Activated CD8-positive, alpha-beta memory T cell treated with anti-CD3 and anti-CD28 coated beads for 1 hour (primary cell): ENCODE data around the gene CH25H.
A peak's percentile ranks its signal among the peaks of the same experiment; 100 is the strongest.

ENCODE experiments used
- DNase-seq, 2 donors: peaks; one replicate each; pipeline ENCODE4 v3.0.0-alpha.2; 2020; ENCODE audit warnings: low read depth in 1 of 2; ENCODE audit errors: extremely low read depth in 1 of 2

CH25H gene

DNA sequence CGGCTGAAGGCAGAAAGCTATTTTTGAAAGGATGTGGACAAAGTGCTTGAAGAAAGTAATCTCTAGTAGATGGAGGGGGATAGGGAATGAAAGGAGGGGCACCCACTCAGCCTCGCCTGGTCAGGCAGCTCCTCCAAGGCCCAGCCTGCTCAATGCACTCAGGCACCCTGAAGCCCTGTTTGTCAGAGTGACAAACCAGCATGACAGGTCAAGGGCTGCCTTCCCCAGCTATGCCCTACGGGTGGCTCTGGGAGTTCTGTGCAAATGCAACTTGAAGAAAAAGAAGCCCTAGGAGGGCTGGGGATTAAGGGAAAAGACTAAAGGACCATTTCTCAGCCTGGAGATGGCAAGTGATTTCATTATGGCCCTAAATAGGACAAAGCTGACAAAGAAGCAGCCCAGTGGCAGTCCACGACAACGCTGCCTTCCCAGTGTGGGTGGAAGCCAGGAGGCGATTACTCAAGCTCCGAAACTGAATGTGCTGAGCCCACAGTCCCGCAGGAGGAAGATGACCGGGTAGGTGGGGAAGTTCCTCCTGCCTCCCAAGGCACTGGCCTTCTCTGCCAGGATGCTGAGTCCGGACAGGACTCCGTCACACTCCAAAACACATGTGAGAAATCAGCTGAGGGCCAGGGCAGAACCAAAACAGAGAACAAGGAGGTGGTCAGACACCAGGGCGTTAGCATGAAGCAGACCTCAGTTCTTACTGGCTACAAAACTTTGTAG is 28.1 kb upstream of the CH25H start:
- no peak for DNase-seq

DNA sequence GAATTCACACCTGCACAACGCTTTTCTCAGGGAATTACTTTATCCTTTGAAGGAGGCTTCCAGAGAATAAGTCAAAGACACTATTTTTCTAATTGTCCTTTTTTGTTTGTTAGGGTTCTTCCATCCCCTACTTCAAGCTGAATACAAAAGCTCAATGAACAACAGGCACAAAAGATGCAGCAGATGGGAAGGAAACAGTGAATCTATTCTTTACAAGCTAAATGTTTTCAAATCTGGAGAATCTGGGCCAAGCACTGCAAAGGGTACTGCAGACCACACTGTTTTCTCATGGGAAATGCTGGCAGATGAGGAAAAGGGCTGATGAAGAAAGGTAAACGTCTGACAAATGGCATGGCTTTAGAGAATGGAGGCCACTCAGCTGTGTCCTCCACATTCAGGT is 25.9 kb upstream of the CH25H start:
- DNase-seq: no peak

DNA sequence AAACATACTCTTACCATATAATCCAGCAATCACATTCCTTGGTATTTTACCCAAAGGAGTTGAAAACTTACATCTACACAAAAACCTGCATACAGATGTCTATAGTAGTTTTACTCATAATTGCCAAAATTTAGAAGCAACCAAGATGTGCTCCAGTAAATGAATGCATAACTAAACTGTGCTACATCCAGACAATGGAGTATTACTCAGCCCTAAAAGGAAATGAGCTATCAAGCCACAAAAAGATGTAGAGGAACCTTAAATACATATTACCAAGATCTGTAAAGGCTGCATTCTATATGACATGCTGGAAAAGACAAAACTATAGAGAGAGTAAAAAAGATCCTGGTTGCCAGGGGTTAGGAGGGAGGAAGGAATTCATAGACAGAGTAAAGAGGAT is 21.8 kb upstream of the CH25H start:
- DNase-seq: no peak

DNA sequence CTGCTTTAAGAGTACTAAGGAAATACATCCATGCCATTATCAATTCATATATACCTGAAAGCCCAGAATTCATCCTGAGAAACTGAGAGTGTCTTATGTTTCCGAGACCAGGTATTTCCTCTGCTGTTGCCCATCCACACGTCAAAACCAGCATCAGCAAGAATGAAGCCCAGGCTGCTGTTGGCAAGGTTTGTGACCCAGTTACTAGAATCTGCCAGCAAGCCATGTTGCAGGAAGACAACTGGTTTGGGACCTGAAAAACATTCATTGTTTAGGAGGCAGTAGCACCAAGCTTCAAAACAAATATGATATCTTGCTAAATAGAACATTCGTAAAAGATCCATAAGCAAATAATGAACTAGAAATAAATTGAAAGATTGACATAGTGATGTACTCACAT is 21.0 kb upstream of the CH25H start:
- DNase-seq: no peak

DNA sequence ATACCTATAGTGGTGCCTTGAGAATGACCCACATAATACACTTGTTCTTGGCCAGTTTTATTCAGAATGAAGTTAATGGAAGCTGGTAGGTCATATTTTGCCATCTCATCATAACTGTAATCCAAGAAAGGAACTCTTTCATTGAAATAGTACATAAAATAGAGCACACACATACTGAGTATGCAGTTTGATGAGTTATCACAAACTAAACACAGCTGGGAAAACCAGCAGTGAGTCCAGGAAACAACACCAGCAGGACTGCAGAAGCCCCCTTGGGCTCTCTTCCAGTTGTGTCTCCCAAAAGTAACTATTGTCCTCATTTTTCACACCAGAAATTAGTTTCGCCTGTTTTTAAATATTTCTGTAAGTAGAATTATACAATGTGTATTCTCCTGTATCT is 19.8 kb upstream of the CH25H start:
- DNase-seq: no peak

DNA sequence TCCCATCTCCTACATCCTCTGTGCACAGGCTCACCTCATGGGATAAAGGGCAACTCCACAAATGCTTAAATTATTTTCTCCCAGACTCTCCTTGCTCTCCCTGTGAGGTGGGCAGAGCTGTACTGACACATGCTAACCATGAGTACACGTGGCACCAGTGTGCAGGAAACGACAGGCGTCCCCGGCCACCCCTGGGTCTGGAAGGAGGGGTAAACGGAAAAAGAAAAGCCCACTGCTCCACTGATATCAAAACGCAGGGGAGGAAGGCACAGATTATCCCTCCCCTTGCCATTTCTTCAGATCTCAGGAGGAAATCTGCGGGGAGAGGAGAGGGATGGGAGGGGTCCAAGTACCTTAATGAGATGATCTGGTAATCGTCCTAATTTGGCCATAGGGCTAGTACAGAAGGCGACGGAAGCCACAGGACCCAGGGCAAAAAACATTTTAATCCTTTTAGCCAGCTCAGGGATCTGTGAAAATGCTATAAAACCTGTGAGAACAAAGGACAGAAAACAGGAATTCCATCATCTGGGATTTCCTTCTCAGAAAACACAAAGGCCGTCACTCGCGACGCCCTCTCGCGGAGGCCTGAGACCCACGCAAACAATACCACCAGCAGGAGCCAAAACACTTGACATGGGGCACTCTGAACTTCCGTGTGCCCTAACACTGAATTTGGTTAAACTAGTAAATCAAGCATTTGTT is 17.8 kb upstream of the CH25H start:
- DNase-seq: no peak

DNA sequence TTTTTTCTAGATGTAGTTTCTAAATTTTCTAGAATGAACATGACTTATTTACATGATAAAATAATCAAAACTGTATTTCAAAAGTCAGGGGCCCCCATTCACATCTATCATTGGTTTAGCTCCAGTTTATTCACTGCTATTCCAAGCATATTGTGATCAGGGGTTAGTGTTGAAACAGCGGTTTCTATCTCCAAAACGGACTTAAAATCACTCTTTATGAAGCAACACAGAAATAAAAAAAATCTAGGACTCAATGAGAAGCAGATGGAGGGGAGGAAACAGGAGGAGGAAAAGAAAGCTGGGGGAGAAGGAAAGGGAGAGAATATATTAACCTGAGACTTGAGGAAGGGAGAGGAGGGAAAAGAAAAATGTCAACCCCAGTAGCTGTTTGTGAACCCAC is 14.8 kb upstream of the CH25H start:
- no peak for DNase-seq

DNA sequence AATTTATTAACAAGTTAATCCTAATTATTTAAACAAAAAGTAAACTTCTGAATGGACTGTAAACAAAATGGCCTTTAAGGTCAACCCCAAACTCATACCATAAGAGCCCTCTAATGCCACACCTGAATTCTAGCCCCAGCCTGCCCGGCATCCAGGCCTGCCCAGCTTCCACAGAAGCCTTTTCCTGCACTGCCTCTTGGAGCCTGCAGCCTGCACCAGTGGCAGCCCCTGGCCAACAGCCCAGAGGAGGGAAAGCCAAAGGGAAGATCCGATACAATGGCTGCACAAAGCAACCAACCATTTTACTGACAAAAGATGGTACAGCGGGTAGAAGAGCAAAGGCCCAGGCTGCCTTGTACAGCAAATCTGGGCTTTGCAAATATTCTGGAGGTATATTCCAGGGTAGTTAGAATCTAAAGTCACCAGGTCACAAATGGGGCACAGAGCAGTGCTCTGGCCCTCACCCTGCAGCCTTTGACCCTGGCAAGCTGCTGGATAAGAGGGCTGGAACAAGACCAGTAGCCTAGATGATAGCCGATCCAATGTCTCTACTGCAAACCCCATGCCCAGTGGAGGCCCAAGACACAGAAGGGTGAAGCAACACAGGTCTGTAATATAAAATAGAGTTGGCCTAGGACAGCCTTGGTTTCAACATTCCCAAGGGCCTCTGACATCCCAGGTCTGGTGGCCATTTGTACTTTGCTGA is 12.5 kb upstream of the CH25H start:
- no peak for DNase-seq

DNA sequence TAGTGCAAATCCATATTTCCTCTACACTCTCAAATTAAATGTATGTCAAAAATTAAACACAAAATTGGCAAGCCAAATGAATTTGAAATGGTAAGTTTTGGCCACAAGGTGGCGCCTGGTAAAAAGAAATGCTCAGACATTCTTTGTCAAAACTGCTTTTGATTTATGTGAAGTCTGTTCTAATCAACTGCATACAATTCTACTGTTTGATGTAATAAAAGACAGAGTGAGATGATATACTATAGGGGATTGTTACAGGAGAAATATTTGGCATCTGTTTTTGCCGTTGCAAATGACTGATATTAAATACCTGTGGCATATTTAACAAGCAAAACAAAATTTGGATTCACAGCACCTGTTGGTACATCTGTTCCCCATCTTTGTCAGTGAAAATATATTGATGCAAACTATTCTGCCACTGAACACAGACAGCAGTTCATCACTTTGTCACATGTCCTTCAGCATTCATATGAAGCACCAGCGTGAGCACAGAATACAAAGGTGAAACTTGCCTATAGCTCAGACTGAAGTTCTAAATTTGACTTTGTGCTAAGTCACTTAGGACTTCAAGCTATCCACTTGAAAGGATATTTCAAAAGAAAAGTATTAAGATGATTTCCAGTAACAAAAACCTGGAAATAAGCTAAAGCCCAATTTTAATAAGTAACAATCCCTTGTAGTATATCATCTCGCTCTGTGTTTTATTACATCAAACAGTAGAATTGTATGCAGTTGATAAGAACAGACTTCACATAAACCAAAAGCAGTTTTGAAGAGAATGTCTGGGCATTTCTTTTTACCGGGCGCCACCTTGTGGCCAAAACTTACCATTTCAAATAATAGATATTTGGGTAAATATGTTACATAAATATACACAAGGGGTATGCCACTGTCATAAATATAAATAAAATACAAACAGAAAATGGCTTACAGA is 10.2 kb upstream of the CH25H start:
- DNase-seq: peak; percentile 14 to 35

DNA sequence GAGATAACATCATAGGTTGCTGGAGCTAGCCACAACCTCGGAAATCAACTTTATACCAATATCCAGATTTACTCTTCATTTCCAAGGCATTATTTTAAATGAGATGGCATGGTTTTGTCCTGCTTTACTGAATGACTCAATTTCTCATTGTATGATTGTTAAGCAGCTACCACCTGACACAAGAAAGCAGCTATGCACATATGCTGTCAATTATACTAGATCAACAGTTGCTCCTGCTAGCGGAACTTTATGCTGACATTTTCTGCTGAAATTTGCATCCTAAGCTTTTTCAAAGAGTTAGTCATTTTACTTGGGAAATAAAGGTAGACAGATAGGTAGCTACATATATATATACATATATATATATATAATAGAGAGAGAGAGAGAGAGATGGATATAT is 8.9 kb upstream of the CH25H start:
- DNase-seq: no peak

DNA sequence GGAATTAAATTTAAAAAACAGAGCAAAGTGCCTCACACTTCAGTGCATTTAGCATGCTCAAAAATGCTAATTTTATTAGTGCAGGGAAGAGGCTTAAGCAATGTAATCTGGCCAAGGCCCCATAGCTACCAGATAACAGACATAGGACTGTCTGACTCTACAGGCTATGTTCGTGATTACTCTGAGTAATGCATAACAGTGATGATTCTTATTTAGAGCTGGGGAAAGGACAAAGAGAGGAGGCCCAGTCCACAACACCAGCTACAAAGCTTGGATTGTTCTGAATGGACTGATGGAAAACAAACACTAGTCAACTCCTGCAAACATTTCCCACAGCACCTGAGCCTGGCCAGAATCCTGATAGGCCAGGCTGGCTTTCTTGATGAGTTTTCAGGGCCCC is 8.4 kb upstream of the CH25H start:
- no peak for DNase-seq

DNA sequence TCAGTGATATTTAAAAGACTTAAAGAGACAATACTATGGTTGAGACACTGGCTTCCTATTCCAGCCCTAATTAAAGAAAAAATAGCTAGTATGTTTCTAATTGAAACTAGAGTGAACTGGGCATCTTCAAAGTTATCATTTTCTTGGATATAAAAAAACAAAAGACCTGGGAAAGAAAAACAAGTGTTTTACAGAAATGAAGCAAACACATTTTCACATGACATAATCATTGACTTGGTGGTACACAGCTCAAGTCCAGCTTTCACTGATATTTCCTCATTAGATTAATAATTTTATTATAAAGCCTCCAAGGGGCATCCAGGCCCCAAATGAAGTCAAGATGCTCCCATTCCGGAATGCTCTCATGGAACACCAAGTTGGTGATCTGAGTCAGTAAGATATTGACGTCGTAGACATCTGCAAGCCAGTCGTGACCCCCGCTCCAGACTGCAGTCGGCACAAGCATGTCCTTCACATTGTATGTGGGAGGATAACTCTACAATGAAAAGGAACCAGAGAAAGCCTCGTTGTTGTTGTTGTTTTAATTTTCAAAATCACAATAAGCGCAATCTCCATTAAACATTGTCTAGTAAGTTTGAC is 7.5 kb upstream of the CH25H start:
- DNase-seq: no peak

DNA sequence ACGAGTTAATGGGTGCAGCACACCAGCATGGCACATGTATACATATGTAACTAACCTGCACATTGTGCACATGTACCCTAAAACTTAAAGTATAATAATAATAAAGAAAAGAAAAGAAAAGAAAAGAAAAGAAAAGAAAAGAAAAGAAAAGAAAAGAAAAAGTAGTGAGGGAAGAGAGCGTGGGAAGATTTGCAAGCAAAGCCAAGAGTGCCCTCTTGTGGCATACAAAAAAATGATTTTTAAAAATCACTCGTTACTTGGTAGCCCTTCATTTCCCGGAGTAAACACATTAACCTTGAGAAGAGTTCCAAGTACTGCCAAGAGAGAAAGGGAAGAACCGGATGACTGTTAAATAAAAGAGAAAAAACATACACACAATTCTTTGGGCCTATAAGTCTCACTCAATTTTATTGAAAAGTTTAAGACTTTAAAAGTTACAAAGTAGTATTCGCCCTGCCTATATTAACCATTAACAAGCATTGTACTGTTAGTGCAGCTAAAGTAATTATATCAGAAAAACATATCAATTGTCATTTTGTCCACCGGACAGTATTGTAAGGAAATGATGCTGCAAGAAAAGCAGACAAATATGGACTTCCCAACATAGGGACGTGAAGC is 6.2 kb upstream of the CH25H start:
- no peak for DNase-seq

DNA sequence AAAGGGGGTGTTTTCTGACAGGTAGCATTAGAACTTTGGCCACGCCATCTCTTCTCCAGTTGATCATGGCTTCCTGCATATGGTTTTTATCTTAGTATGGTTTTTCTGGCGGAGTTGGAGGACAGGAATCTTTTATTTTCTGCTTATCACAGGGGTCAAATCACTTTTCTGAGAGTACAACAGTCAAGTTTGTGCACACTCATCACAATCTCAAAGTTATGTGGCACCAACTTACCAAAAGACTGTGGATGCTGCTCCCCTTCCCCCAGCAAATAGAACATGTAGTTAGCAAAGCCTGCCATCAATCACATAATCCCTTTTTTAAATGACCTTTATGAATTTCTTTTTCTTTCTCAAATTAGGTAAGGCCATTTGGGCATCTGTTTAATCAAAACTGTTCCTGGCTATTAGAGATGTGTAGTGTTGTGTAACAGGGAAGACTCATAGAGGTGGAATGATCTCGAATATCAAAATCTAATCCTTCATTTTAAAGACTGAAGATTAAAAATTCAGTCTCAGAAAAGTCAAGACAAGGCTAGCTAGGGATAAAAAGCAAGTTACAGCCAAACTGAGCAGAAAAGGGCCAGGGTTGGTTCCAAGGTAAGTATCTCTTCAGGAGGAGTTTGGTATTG is 3.8 kb upstream of the CH25H start:
- DNase-seq: no peak

DNA sequence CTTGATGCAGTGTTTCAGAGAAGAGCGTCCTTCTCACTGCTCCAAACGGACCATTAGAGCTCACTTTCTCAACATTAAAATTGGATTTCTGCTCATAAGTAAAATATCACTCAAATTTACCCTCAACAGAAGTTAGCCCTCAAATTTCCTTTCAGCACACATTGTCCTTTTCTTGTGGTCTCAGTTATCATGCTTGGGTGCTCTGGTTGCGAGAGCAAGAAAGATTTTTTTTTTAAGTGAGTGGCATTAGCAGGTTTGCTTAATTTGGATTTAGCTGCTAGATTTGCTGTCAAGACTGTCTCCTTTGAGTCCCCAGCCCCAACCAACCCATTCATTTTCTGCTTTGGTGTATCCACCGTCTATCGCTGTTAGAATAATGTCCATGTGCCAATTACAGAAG is 2.6 kb upstream of the CH25H start:
- DNase-seq: no peak

DNA sequence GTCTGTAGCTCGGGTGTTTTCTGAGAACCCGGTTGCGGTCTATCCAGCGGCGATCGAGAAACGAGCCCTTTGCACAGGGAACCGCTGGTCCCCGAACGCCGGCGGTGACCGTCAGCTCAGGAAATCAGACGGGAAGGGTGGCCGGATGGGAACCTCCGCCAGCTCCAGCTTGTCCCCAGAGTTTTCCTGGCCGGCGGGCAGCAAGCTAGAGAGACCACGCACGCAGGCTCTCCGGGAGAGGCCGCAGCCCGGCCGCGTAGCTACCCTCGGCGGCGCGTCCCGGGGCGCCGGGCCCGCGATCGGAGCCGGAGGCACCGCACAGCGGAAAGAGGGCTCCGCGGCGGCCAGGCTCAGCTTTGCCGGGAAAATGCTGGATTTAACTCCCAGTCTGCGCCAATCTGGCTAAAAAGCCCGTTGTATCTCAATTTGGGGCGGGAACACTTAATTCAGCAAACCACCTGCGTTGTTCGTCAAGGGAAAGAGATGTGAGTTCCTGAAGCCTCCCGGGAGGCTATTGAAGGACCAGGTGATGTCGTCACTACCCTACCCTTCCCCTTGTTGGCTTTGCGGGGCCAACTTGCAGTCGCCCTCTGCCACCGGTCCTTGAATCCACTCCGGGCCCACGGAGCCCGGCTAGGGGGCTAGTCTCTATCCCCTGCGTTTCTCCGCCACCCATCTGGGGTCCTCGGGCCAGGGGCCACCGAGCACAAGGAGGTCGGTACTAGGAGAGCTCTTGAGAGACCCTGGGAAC is 859 bp upstream of the CH25H start:
- no peak for DNase-seq

DNA sequence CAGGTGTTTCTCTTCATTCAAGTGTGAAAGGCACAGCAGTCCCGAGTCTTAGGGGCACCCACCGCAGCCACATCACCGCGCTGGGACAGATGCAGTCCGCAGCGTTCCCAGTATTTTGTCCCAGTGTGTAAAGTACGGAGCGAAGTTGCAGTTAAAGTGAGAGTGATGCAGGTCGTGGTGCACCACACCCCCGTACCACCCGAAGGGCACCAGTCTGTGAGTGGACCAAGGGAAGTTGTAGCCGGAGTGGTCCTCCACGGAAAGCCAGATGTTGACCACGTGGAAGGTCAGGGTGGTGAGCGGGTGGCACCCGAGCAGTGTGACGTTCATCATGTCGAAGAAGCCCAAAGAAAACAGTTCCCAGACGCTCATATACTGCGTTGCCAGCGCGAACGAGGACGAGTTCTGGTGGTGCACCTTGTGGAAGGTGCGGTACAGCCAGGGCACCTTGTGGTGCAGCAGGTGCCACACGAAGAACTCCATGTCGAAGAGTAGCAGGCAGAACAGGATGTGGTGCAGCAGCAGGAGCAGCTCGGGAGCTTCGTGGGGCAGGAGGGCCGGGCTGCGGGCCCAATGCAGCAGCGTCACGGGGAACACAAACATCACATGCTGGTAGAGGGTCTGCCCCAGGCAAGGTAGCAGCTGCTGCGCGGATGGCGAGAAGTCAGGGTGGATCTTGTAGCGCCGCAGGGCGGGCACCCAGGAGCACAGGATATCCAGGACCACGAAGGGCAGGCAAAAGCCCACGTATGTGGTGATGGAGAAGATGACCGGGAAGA is 526 bp downstream of the CH25H start:
- DNase-seq: no peak

DNA sequence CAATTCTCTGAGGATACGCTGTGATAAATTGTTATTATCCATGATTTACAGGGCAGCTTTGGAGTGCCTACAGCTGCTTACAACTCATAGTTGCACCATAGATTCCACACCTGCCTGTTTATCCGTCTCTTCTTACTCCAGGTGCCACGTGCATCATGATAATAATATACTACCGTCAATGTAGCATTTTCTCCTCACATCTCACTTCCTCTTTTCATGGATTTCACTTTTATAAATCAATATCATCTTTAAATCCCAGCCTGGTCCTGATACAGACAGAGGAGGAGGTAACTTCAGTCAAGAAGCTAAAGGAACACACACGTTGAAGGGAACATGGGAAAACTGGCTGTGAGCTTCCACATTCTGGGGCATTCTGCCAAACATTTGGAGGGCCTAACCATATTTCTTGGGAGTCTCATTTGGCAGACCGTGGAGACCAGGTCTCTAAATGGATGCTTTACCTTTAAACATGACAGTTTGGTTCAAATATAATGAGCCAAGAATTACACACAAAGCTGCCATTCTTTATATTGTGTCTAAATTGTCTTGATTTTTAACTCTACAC is 2.4 kb downstream of the CH25H start:
- no peak for DNase-seq
